Dendritic cell treated with granulocyte-macrophage colony-stimulating factor and Interleukin-4, amounts not matched to agents 40 ng/mL and 50 ng/mL, for 4 days (primary cell): Measurements from ENCODE around the gene LSM14B.
"Not testable (repeated sequence)": the region's sequence is repeated elsewhere in the genome, so short reads cannot be mapped to it uniquely, and the experiment has no call there.

Source experiments
- H3K27ac Mint-ChIP-seq: one replicate; pipeline ENCODE4 v1.8.0; 2022; ENCODE audit warnings: mild to moderate bottlenecking, mixed read lengths
- H3K27me3 Mint-ChIP-seq: one replicate; pipeline ENCODE4 v1.8.0; 2022; ENCODE audit warnings: mild to moderate bottlenecking, mixed read lengths
- H3K36me3 Mint-ChIP-seq: one replicate; pipeline ENCODE4 v1.8.0; 2022; ENCODE audit warnings: low read depth, mixed read lengths
- H3K4me1 Mint-ChIP-seq: one replicate; pipeline ENCODE4 v1.8.0; 2022; ENCODE audit warnings: low read depth, mixed read lengths
- H3K4me3 Mint-ChIP-seq: one replicate; pipeline ENCODE4 v1.8.0; 2022; ENCODE audit warnings: mild to moderate bottlenecking, moderate library complexity, mixed read lengths
- H3K9me3 Mint-ChIP-seq: one replicate; pipeline ENCODE4 v1.8.0; 2022; ENCODE audit warnings: mixed read lengths
- intact Hi-C: fragments of 100-400 bp; cut with micrococcal nuclease; formaldehyde crosslinking; loops from one replicate; pipeline ENCODE4 v1.15.0; 2022

Gene LSM14B

GRCh38 chr20:62121776-62122653 lies at the start of gene LSM14B:
Gene LSM14B (plus strand): TSS chr20:62122475. CDS start chr20:62122667, 192 bp downstream.
- H3K27me3 Mint-ChIP-seq, result peaks cover 19% of the 10 kb centered on the region
- intact Hi-C loops, result loop anchor here (1.0 to 2.0 kb wide), 2 partner anchors 15 to 56 kb away; no protein-coding TSS in a partner anchor
- no peaks in the 10 kb centered on the region for H3K9me3 Mint-ChIP-seq
- peak within 1 kb of the TSS; percentile 79 for H3K4me3 Mint-ChIP-seq
- peaks cover 31% of the 10 kb centered on the region for H3K36me3 Mint-ChIP-seq
- peak within 1 kb of the TSS; percentile 93 for H3K27ac Mint-ChIP-seq
- peaks cover 41% of the 10 kb centered on the region for H3K4me1 Mint-ChIP-seq

- peaks cover 52% of the 10 kb centered on the region for H3K9me3 Mint-ChIP-seq
- H3K36me3 Mint-ChIP-seq, result peaks cover 11% of the 10 kb centered on the region
- H3K27me3 Mint-ChIP-seq, result peaks cover 22% of the 10 kb centered on the region
- intact Hi-C loops, result no loop called here
- H3K27ac Mint-ChIP-seq, result no peak overlapping the region
- no peaks in the 10 kb centered on the region for H3K4me1 Mint-ChIP-seq
- no peak overlapping the region for H3K4me3 Mint-ChIP-seq
These were observed 49.0 kb upstream of the LSM14B start for GRCh38 chr20:62073323-62073722.

GRCh38 chr20:62079166-62079565 lies 43.1 kb upstream of the LSM14B start:
- Mint-ChIP-seq H3K4me3 (no peak overlapping the region), H3K36me3 (peaks cover 11% of the 10 kb centered on the region), H3K9me3 (peaks cover 51% of the 10 kb centered on the region), H3K27me3 (peaks cover 15% of the 10 kb centered on the region), H3K27ac (no peak overlapping the region), H3K4me1 (no peaks in the 10 kb centered on the region)
- intact Hi-C loops, result no loop called here

- no peak overlapping the region for H3K4me3 Mint-ChIP-seq
- no peaks in the 10 kb centered on the region for H3K4me1 Mint-ChIP-seq
- H3K9me3 Mint-ChIP-seq, result peaks cover 39% of the 10 kb centered on the region
- peaks cover 15% of the 10 kb centered on the region for H3K27me3 Mint-ChIP-seq
- H3K27ac Mint-ChIP-seq, result no peak overlapping the region
- H3K36me3 Mint-ChIP-seq, result peaks cover 6% of the 10 kb centered on the region
- intact Hi-C loops, result no loop called here
These were observed 41.9 kb upstream of the LSM14B start for GRCh38 chr20:62080249-62080990.

GRCh38 chr20:62083312-62083711 lies 39.0 kb upstream of the LSM14B start:
- peaks cover 16% of the 10 kb centered on the region for H3K9me3 Mint-ChIP-seq
- intact Hi-C loops, result no loop called here
- no peak overlapping the region for H3K27ac Mint-ChIP-seq
- H3K36me3 Mint-ChIP-seq, result no peaks in the 10 kb centered on the region
- no peak overlapping the region for H3K4me3 Mint-ChIP-seq
- H3K27me3 Mint-ChIP-seq, result peaks cover 15% of the 10 kb centered on the region
- H3K4me1 Mint-ChIP-seq, result no peaks in the 10 kb centered on the region

- H3K27ac Mint-ChIP-seq, H3K4me1 Mint-ChIP-seq, intact Hi-C loops, H3K36me3 Mint-ChIP-seq, H3K4me3 Mint-ChIP-seq: not testable (repeated sequence)
- Mint-ChIP-seq H3K9me3 (peaks cover 10% of the 10 kb centered on the region), H3K27me3 (peaks cover 12% of the 10 kb centered on the region)
These were observed 38.1 kb upstream of the LSM14B start for GRCh38 chr20:62084224-62084623.

- Mint-ChIP-seq H3K4me3 (no peak overlapping the region), H3K4me1 (no peaks in the 10 kb centered on the region), H3K9me3 (peaks cover 8% of the 10 kb centered on the region), H3K27ac (no peak overlapping the region), H3K36me3 (no peaks in the 10 kb centered on the region), H3K27me3 (peaks cover 10% of the 10 kb centered on the region)
- intact Hi-C loops, result no loop called here
These were observed 37.1 kb upstream of the LSM14B start for GRCh38 chr20:62085206-62085605.

GRCh38 chr20:62087227-62087626 lies 35.0 kb upstream of the LSM14B start:
- H3K27me3 Mint-ChIP-seq, result peaks cover 10% of the 10 kb centered on the region
- no peaks in the 10 kb centered on the region for H3K4me1 Mint-ChIP-seq
- peaks cover 7% of the 10 kb centered on the region for H3K9me3 Mint-ChIP-seq
- no peaks in the 10 kb centered on the region for H3K36me3 Mint-ChIP-seq
- intact Hi-C loops, result no loop called here
- H3K4me3 Mint-ChIP-seq, result no peak overlapping the region
- no peak overlapping the region for H3K27ac Mint-ChIP-seq

GRCh38 chr20:62087632-62088031 lies 34.6 kb upstream of the LSM14B start:
- H3K4me1 Mint-ChIP-seq, result no peaks in the 10 kb centered on the region
- peaks cover 10% of the 10 kb centered on the region for H3K27me3 Mint-ChIP-seq
- H3K36me3 Mint-ChIP-seq, result no peaks in the 10 kb centered on the region
- peaks cover 9% of the 10 kb centered on the region for H3K9me3 Mint-ChIP-seq
- no peak overlapping the region for H3K27ac Mint-ChIP-seq
- H3K4me3 Mint-ChIP-seq, result no peak overlapping the region
- intact Hi-C loops, result no loop called here

GRCh38 chr20:62088258-62089127 lies 33.8 kb upstream of the LSM14B start:
- Mint-ChIP-seq H3K36me3 (no peaks in the 10 kb centered on the region), H3K9me3 (peaks cover 18% of the 10 kb centered on the region), H3K27me3 (peaks cover 8% of the 10 kb centered on the region), H3K27ac (no peak overlapping the region), H3K4me3 (no peak overlapping the region), H3K4me1 (no peaks in the 10 kb centered on the region)
- intact Hi-C loops, result no loop called here

- no peak overlapping the region for H3K27ac Mint-ChIP-seq
- H3K4me1 Mint-ChIP-seq, result no peaks in the 10 kb centered on the region
- peaks cover 6% of the 10 kb centered on the region for H3K27me3 Mint-ChIP-seq
- H3K9me3 Mint-ChIP-seq, result peaks cover 19% of the 10 kb centered on the region
- intact Hi-C loops, result no loop called here
- no peak overlapping the region for H3K4me3 Mint-ChIP-seq
- H3K36me3 Mint-ChIP-seq, result no peaks in the 10 kb centered on the region
These were observed 32.9 kb upstream of the LSM14B start for GRCh38 chr20:62089393-62089792.

- no peak overlapping the region for H3K27ac Mint-ChIP-seq
- intact Hi-C loops, result no loop called here
- peaks cover 7% of the 10 kb centered on the region for H3K27me3 Mint-ChIP-seq
- peaks cover 46% of the 10 kb centered on the region for H3K9me3 Mint-ChIP-seq
- H3K4me1 Mint-ChIP-seq, result no peaks in the 10 kb centered on the region
- H3K36me3 Mint-ChIP-seq, result no peaks in the 10 kb centered on the region
- H3K4me3 Mint-ChIP-seq, result no peak overlapping the region
These were observed 25.6 kb upstream of the LSM14B start for GRCh38 chr20:62096421-62097380.
